AG04449 (cell line): ENCODE data around the gene SMURF2.
A peak's percentile ranks its signal among the peaks of the same experiment; 100 is the strongest.

Experiments
- CTCF ChIA-PET: fragments of 350-600 bp; formaldehyde crosslinking; extraction: SDS; loops from one replicate; lab custom pipeline; 2021; ENCODE audit warnings: antibody characterized with exemption; lab: Yijun Ruan, JAX
- POLR2A ChIA-PET: fragments of 400-600, 350-600 bp; formaldehyde crosslinking; extraction: SDS; loops from one replicate; lab custom pipeline; 2020; ENCODE audit warnings: antibody characterized with exemption, inconsistent platforms; lab: Yijun Ruan, JAX
- DNase-seq: peaks from one replicate; pipeline ENCODE4 v3.0.0-alpha.2; 2010; ENCODE audit warnings: low read depth, low spot score
- H3K4me3 ChIP-seq: 2 replicates; pipeline ENCODE4 v1.5.1; 2011; ENCODE audit warnings: low read depth, mild to moderate bottlenecking, control low read depth, low read length
- TF ChIP-seq, protein P1 (sequence below): IDR thresholded peaks from one replicate; pipeline ENCODE4 v1.5.1; 2011; ENCODE audit warnings: mild to moderate bottlenecking, moderate library complexity, low read length, control low read depth, inconsistent platforms; ENCODE audit not compliant: insufficient read depth; ENCODE audit errors: missing control alignments

SMURF2 gene

DNA sequence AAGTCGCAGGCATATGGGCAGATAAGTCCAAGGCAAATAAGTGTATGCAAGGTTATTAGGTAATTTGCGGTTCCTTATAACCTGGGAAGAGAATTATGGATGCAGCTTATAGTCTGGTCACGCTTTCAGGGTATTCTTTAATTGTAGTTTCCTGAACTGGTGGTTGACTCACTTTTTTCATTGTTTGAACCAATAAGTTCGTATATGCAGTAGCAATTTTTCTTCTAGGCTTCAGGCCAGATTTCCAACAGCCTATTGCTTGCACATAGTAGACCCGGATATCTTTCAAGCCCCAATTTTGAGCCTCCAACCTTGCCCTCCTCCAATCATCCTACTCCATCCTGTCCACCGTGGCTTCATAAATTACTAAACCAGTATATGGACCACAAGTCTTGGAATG is 142.5 kb downstream of the SMURF2 start:
- TF ChIP-seq, protein P1, sequence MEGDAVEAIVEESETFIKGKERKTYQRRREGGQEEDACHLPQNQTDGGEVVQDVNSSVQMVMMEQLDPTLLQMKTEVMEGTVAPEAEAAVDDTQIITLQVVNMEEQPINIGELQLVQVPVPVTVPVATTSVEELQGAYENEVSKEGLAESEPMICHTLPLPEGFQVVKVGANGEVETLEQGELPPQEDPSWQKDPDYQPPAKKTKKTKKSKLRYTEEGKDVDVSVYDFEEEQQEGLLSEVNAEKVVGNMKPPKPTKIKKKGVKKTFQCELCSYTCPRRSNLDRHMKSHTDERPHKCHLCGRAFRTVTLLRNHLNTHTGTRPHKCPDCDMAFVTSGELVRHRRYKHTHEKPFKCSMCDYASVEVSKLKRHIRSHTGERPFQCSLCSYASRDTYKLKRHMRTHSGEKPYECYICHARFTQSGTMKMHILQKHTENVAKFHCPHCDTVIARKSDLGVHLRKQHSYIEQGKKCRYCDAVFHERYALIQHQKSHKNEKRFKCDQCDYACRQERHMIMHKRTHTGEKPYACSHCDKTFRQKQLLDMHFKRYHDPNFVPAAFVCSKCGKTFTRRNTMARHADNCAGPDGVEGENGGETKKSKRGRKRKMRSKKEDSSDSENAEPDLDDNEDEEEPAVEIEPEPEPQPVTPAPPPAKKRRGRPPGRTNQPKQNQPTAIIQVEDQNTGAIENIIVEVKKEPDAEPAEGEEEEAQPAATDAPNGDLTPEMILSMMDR = no peak
- CTCF ChIA-PET = interaction anchor here (0.6 to 1.3 kb wide), 3 partner anchors 12 to 370 kb away, joined by 3 to 4 read pairs (median 4); no protein-coding TSS in a partner anchor
- DNase-seq = no peak
- no peak overlapping the region for H3K4me3 ChIP-seq
- POLR2A ChIA-PET = interaction anchor here (1.3 kb wide), 1 partner anchor 13 kb away, joined by 6 read pairs; the partner anchor contains the start of gene CEP95

DNA sequence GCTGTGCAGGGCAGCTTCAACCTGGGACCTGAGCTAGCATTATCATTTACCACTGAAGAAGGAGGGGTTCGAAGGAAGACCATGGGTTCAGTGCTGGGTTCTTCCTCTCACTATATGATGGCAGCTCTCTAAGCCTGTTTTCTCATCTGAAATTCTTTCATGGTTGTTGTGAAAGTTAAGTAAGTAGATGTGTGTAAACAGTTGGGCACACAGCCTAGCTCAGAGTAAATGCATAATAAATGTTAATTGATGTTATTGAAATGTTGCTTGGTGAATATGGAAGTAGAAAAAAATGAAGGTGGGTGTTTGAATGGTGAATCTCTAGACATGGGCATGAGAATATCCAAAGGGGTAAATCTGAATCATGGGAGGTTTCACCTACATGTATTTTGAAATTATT is 146.3 kb downstream of the SMURF2 start:
- ChIA-PET POLR2A (interaction anchor here (1.4 to 1.7 kb wide), 2 partner anchors 9 to 11 kb away, joined by 6 read pairs; partner anchors contain the start of gene CEP95), CTCF (interaction anchor here (2.3 kb wide), 1 partner anchor 9 kb away, joined by 9 read pairs; the partner anchor contains the start of gene CEP95)
- TF ChIP-seq, protein P1 = no peak
- H3K4me3 ChIP-seq = no peak overlapping the region
- DNase-seq = no peak

DNA sequence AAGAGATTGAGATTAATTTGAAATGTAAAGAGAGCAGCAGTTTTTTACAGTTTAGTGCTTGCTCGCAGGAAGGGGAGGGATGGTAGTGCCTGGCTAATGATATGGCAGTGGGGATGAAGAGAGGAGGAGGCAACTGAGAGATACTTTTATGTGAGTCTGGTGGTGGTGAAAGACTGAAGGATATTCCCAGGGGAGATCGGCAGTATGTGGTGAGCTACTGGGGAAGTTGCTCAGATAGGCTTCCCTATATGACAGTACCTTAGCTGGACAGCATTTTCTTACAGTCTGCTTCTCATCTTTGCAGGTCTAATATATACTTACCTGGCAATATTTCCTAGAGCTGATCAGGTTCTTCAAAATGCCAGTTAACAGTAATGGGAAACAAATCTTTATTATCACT is 146.7 kb downstream of the SMURF2 start:
- DNase-seq = no peak
- ChIA-PET POLR2A (interaction anchor here (1.4 to 1.7 kb wide), 2 partner anchors 9 to 10 kb away, joined by 6 read pairs; partner anchors contain the start of gene CEP95), CTCF (interaction anchor here (2.3 kb wide), 1 partner anchor 8 kb away, joined by 9 read pairs; the partner anchor contains the start of gene CEP95)
- no peak overlapping the region for H3K4me3 ChIP-seq
- TF ChIP-seq, protein P1 = no peak

DNA sequence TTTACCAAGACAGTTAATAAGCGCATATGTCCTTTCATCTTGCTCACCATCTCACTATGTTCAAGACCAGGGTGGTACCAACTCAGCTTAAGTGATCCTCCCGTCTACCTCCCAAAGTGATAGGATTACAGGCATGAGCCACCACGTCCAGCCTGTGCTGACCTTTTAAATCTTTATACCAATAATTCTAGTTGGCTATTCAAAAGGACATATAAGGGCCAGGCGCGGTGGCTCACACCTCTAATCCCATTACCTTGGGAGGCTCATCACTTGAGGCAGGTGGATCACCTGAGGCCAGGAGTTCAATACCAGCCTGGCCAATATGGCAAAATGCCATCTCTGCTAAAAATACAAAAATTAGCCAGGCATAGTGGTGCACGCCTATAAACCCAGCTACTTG is 152.9 kb downstream of the SMURF2 start:
- DNase-seq = no peak
- CTCF ChIA-PET = interaction anchor here (2.9 kb wide), 1 partner anchor 90 kb away, joined by 11 read pairs; no protein-coding TSS in a partner anchor

DNA sequence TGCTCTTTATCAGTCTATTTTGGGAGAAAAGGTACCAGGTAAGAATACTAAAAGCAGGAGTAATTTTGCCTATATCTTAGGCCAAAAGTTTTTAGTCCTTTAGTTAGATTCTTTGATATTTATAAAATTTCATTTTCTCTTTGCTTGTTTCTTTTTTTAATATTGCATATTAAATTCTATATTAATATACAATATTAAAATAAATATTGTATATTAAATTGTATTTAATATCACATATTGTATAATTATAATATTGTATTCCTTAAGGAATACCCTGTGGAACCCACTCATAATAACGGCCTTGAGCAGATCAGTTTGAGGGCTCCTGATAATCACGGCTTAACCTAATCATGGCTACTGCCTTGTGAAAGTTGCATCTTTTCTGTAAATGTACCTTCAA is 153.4 kb downstream of the SMURF2 start:
- H3K4me3 ChIP-seq = peak overlapping the region; percentile 97; the same call in 1 of the 2 replicates
- TF ChIP-seq, protein P1 = no peak
- POLR2A ChIA-PET = no interaction called here
- CTCF ChIA-PET = interaction anchor here (2.9 kb wide), 1 partner anchor 89 kb away, joined by 11 read pairs; no protein-coding TSS in a partner anchor
- no peak for DNase-seq

More for the DNA sequence above, 152.9 kb downstream of the SMURF2 start:
- H3K4me3 ChIP-seq = no peak overlapping the region
- TF ChIP-seq, protein P1 = no peak
- POLR2A ChIA-PET = no interaction called here

DNA sequence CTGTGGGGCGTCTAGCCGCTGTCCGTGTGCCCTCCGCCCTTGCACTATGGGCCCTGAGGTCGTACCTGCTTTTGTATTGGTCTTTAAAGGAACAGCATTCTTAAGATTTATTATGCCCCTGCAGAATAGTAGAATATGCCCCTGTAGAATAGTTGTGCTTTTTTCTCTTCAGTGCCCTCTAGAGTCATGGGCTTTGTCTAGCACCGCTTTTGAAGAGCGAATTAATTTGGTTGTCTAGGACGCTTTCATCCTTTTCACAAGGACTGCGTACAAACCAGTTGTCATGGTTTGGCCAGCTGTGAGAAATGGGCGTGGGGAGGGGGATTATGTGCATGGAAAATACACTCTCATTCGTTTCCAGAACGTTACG is 154.7 kb downstream of the SMURF2 start:
- CTCF ChIA-PET = interaction anchor here (0.6 to 8.5 kb wide), 9 partner anchors 9 to 187 kb away, joined by 3 to 88 read pairs (median 3); partner anchors contain the start of gene POLG2

More for the DNA sequence above, 154.7 kb downstream of the SMURF2 start:
- H3K4me3 ChIP-seq = peak overlapping the region; percentile 97
- TF ChIP-seq, protein P1 = peak; percentile 39
- POLR2A ChIA-PET = interaction anchor here (0.5 to 3.0 kb wide), 12 partner anchors 10 to 362 kb away, joined by 3 to 55 read pairs (median 4); partner anchors contain the start of gene POLG2
- DNase-seq = no peak
